ENCODE data around the gene SRRM1.

- TF ChIP-seq CTCF (IDR thresholded peaks at IDR 0.05; ENCODE audit: poor library complexity) (no peak), EZH2 (IDR thresholded peaks at IDR 0.05; ENCODE audit: borderline replicate concordance) (no peak)
These were observed 30.2 kb downstream of the SRRM1 start for GRCh38 chr1:24673341-24673740.
